Liver (tissue), 9 donors: Measurements from ENCODE around the gene SCN2A. TPM values are rescaled to one million over a fixed set of nuclear protein-coding genes. Genes with fewer than 3 reads are reported as not detected.

Experiments used
- DNase-seq: peaks from one replicate; pipeline ENCODE4 v3.0.0-alpha.2; 2017; ENCODE audit warnings: low spot score
- H3K27ac ChIP-seq, 2 donors: one replicate each; pipeline ENCODE4 v1.7.0; 2013; ENCODE audit warnings: inconsistent platforms in 2 of 2, low read length in 2 of 2, control low read depth in 1 of 2, low read depth in 1 of 2, mild to moderate bottlenecking in 1 of 2
- H3K27me3 ChIP-seq, 4 donors: one replicate each; pipeline versions ENCODE4 v1.6.1 to v1.7.0; 2013; ENCODE audit warnings: low read length in 3 of 4, inconsistent platforms in 1 of 4, mild to moderate bottlenecking in 1 of 4, moderate library complexity in 1 of 4; ENCODE audit not compliant: control insufficient read depth in 4 of 4, insufficient read depth in 4 of 4
- H3K36me3 ChIP-seq, 4 donors: one replicate each; pipeline versions ENCODE4 v1.6.1 to v1.7.0; 2013; ENCODE audit warnings: low read length in 3 of 4, mild to moderate bottlenecking in 3 of 4, low read depth in 1 of 4, moderate library complexity in 1 of 4; ENCODE audit not compliant: control insufficient read depth in 4 of 4, insufficient read depth in 3 of 4
- H3K4me1 ChIP-seq, 4 donors: one replicate each; pipeline versions ENCODE4 v1.6.1 to v1.7.0; 2013; ENCODE audit warnings: low read length in 3 of 4, mild to moderate bottlenecking in 3 of 4, moderate library complexity in 1 of 4; ENCODE audit not compliant: control insufficient read depth in 4 of 4, insufficient read depth in 4 of 4
- H3K4me3 ChIP-seq, 3 donors: one replicate each; pipeline versions ENCODE4 v1.6.1 to v1.7.0; 2013; ENCODE audit warnings: low read length in 3 of 3, control low read depth in 1 of 3, low read depth in 1 of 3, mild to moderate bottlenecking in 1 of 3
- H3K9ac ChIP-seq, 2 donors: one replicate each; pipeline ENCODE4 v1.7.0; 2013; ENCODE audit warnings: low read length in 2 of 2, mild to moderate bottlenecking in 2 of 2, moderate library complexity in 2 of 2, control low read depth in 1 of 2, low read depth in 1 of 2
- H3K9me3 ChIP-seq, 4 donors: one replicate each; pipeline versions ENCODE4 v1.6.1 to v1.7.0; 2013; ENCODE audit warnings: low read length in 3 of 4; ENCODE audit not compliant: control insufficient read depth in 4 of 4
- ATF3 ChIP-seq: IDR thresholded peaks from 2 replicates; pipeline ENCODE4 v1.6.1; 2016; ENCODE audit warnings: antibody characterized with exemption
- EGR1 ChIP-seq, 2 donors: IDR thresholded peaks; 2 replicates each; pipeline ENCODE4 v1.6.1; 2016 to 2018; ENCODE audit warnings: antibody characterized with exemption in 2 of 2, low read depth in 2 of 2
- FOXA1 ChIP-seq: IDR thresholded peaks from 2 replicates; pipeline ENCODE4 v1.6.1; 2016; ENCODE audit warnings: antibody characterized with exemption
- FOXA2 ChIP-seq: IDR thresholded peaks from 2 replicates; pipeline ENCODE4 v1.6.1; 2016; ENCODE audit warnings: antibody characterized with exemption
- GABPA ChIP-seq, 2 donors: IDR thresholded peaks in 1 of 2; conservative IDR thresholded peaks in 1 of 2; 2 replicates each; pipeline ENCODE4 v1.6.1; 2016; ENCODE audit warnings: antibody characterized with exemption in 2 of 2, mild to moderate bottlenecking in 1 of 2, moderate library complexity in 1 of 2
- HNF4A ChIP-seq, 2 donors: conservative IDR thresholded peaks; 2 replicates each; pipeline ENCODE4 v1.6.1; 2016; ENCODE audit warnings: antibody characterized with exemption in 2 of 2, mild to moderate bottlenecking in 2 of 2
- HNF4G ChIP-seq: IDR thresholded peaks from 2 replicates; pipeline ENCODE4 v1.6.1; 2016; ENCODE audit warnings: antibody characterized with exemption
- JUND ChIP-seq, 2 donors: IDR thresholded peaks; 2 replicates each; pipeline ENCODE4 v1.6.1; 2016; ENCODE audit warnings: antibody characterized with exemption in 2 of 2
- MAX ChIP-seq: IDR thresholded peaks from 2 replicates; pipeline ENCODE4 v1.6.1; 2016; ENCODE audit warnings: antibody characterized with exemption
- NR2F2 ChIP-seq: IDR thresholded peaks from 2 replicates; pipeline ENCODE4 v1.6.1; 2016; ENCODE audit warnings: antibody characterized with exemption
- RAD21 ChIP-seq, 2 donors: IDR thresholded peaks; 2 replicates each; pipeline ENCODE4 v1.6.1; 2016; ENCODE audit warnings: antibody characterized with exemption in 2 of 2, mild to moderate bottlenecking in 2 of 2
- RXRA ChIP-seq, 2 donors: IDR thresholded peaks; 2 replicates each; pipeline ENCODE4 v1.6.1; 2017 to 2018; ENCODE audit warnings: antibody characterized with exemption in 2 of 2, mild to moderate bottlenecking in 1 of 2
- SP1 ChIP-seq: IDR thresholded peaks from 2 replicates; pipeline ENCODE4 v1.6.1; 2018; ENCODE audit warnings: antibody characterized with exemption, mild to moderate bottlenecking
- TAF1 ChIP-seq: conservative IDR thresholded peaks from 2 replicates; pipeline ENCODE4 v1.6.1; 2016; ENCODE audit warnings: antibody characterized with exemption, mild to moderate bottlenecking
- YY1 ChIP-seq: IDR thresholded peaks from 2 replicates; pipeline ENCODE4 v1.6.1; 2016; ENCODE audit warnings: antibody characterized with exemption, mild to moderate bottlenecking
- WGBS: extraction: QIAGEN DNeasy Blood & Tissue Kit; methylation state at CpG from one replicate; pipeline ENCODE4 v1.1.7; 2013; 5-methylcytosine and 5-hydroxymethylcytosine counted together
- polyA plus RNA-seq, 2 donors: library from polyadenylated mRNA; stranded (reverse) in 1 of 2; unstranded in 1 of 2; fragments of 200-250 nt in 1 of 2; fragments of >200 nt in 1 of 2; fragmentation: Nextera tagmentation in 1 of 2; extraction: Ambion mirVana in 1 of 2; gene quantifications; one replicate each; pipeline versions ENCODE4 v1.2.1 to v1.2.3, GENCODE V29; 2013 to 2015
- total RNA-seq, 2 donors: library from RNA; depleted of rRNA; stranded (reverse); fragments of >200 nt; gene quantifications; one replicate each; pipeline ENCODE4 v1.2.3, GENCODE V29; 2014
- TF ChIP-seq, protein P1 (sequence below): IDR thresholded peaks from 2 replicates; pipeline ENCODE4 v1.6.1; 2016; ENCODE audit warnings: antibody characterized with exemption, mild to moderate bottlenecking
- TF ChIP-seq, protein P2 (sequence below): fragments of 150-350 bp; IDR thresholded peaks from 2 replicates; pipeline ENCODE4 v1.5.1; 2017; ENCODE audit warnings: improper control_type of control experiment, low read depth, low read length; ENCODE audit not compliant: missing input control
- TF ChIP-seq, protein P3 (sequence below): IDR thresholded peaks from 2 replicates; pipeline ENCODE4 v1.6.1; 2016; ENCODE audit warnings: antibody characterized with exemption
- donor health status: healthy.
- donor health status: healthy.
- donor health status: healthy.
- donor health status: healthy.
- donor health status: healthy.

Gene SCN2A
- total and polyA plus RNA-seq, 4 donors = 0.01 to 0.33 (median 0.05) TPM

GRCh38 chr2:165219481-165219880 is 19.7 kb upstream of the SCN2A start:
- DNase-seq = no peak
- WGBS = 80% methylated on average over 3 of the region's 3 CpGs
- H3K27me3 ChIP-seq = no peaks in the 10 kb centered on the region
- no peak overlapping the region for H3K4me3 ChIP-seq
- H3K9me3 ChIP-seq = no peaks in the 10 kb centered on the region
- H3K27ac ChIP-seq = no peak overlapping the region
- no peaks in the 10 kb centered on the region for H3K4me1 ChIP-seq
- H3K36me3 ChIP-seq = no peaks in the 10 kb centered on the region
- no peak overlapping the region for H3K9ac ChIP-seq
- TF ChIP-seq MAX = no peak
- no peak for TF ChIP-seq FOXA2
- no peak for TF ChIP-seq EGR1 (IDR thresholded peaks at IDR 0.05; ENCODE audit: low read depth in 2 of 2)
- TF ChIP-seq YY1 = no peak
- TF ChIP-seq SP1 = no peak
- TF ChIP-seq, protein P1, sequence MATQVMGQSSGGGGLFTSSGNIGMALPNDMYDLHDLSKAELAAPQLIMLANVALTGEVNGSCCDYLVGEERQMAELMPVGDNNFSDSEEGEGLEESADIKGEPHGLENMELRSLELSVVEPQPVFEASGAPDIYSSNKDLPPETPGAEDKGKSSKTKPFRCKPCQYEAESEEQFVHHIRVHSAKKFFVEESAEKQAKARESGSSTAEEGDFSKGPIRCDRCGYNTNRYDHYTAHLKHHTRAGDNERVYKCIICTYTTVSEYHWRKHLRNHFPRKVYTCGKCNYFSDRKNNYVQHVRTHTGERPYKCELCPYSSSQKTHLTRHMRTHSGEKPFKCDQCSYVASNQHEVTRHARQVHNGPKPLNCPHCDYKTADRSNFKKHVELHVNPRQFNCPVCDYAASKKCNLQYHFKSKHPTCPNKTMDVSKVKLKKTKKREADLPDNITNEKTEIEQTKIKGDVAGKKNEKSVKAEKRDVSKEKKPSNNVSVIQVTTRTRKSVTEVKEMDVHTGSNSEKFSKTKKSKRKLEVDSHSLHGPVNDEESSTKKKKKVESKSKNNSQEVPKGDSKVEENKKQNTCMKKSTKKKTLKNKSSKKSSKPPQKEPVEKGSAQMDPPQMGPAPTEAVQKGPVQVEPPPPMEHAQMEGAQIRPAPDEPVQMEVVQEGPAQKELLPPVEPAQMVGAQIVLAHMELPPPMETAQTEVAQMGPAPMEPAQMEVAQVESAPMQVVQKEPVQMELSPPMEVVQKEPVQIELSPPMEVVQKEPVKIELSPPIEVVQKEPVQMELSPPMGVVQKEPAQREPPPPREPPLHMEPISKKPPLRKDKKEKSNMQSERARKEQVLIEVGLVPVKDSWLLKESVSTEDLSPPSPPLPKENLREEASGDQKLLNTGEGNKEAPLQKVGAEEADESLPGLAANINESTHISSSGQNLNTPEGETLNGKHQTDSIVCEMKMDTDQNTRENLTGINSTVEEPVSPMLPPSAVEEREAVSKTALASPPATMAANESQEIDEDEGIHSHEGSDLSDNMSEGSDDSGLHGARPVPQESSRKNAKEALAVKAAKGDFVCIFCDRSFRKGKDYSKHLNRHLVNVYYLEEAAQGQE = no peak
- no peak for TF ChIP-seq NR2F2
- TF ChIP-seq, protein P2, sequence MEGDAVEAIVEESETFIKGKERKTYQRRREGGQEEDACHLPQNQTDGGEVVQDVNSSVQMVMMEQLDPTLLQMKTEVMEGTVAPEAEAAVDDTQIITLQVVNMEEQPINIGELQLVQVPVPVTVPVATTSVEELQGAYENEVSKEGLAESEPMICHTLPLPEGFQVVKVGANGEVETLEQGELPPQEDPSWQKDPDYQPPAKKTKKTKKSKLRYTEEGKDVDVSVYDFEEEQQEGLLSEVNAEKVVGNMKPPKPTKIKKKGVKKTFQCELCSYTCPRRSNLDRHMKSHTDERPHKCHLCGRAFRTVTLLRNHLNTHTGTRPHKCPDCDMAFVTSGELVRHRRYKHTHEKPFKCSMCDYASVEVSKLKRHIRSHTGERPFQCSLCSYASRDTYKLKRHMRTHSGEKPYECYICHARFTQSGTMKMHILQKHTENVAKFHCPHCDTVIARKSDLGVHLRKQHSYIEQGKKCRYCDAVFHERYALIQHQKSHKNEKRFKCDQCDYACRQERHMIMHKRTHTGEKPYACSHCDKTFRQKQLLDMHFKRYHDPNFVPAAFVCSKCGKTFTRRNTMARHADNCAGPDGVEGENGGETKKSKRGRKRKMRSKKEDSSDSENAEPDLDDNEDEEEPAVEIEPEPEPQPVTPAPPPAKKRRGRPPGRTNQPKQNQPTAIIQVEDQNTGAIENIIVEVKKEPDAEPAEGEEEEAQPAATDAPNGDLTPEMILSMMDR = no peak
- no peak for TF ChIP-seq GABPA (IDR thresholded peaks at IDR 0.05 in 1 of 2, conservative IDR thresholded peaks at IDR 0.05 in 1 of 2)
- TF ChIP-seq FOXA1 = no peak
- no peak for TF ChIP-seq RXRA (IDR thresholded peaks at IDR 0.05)
- TF ChIP-seq HNF4A (conservative IDR thresholded peaks at IDR 0.05) = no peak
- TF ChIP-seq, protein P3, sequence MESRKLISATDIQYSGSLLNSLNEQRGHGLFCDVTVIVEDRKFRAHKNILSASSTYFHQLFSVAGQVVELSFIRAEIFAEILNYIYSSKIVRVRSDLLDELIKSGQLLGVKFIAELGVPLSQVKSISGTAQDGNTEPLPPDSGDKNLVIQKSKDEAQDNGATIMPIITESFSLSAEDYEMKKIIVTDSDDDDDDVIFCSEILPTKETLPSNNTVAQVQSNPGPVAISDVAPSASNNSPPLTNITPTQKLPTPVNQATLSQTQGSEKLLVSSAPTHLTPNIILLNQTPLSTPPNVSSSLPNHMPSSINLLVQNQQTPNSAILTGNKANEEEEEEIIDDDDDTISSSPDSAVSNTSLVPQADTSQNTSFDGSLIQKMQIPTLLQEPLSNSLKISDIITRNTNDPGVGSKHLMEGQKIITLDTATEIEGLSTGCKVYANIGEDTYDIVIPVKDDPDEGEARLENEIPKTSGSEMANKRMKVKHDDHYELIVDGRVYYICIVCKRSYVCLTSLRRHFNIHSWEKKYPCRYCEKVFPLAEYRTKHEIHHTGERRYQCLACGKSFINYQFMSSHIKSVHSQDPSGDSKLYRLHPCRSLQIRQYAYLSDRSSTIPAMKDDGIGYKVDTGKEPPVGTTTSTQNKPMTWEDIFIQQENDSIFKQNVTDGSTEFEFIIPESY = no peak
- no peak for TF ChIP-seq JUND (IDR thresholded peaks at IDR 0.05)
- no peak for TF ChIP-seq RAD21 (IDR thresholded peaks at IDR 0.05)
- TF ChIP-seq TAF1 = no peak
- TF ChIP-seq ATF3 = no peak
- no peak for TF ChIP-seq HNF4G
